A549 (cell line): Measurements from ENCODE around the gene CACNA1E. TPM values are rescaled to one million over a fixed set of nuclear protein-coding genes. Genes with fewer than 3 reads are reported as not detected.

Experiments
- ATAC-seq, 2 experiments: fragments of 200-7000 bp in 1 of 2; fragments of >200 bp in 1 of 2; cut with Nextera tagmentation in 1 of 2; cut with Tn5 transposase in 1 of 2; 3 replicates each; pipeline versions ENCODE4 v1.8.0 to v1.9.1; 2018 to 2020; ENCODE audit warnings: mild to moderate bottlenecking in 1 of 2, moderate library complexity in 1 of 2
- CTCF ChIA-PET: fragments of 300-600 bp; sonication (Branson Sonifier 250); formaldehyde crosslinking; extraction: SDS; loops from one replicate; lab custom pipeline; 2021; ENCODE audit warnings: antibody characterized with exemption, inconsistent platforms; lab: Yijun Ruan, JAX
- POLR2A ChIA-PET: fragments of 350-600 bp; formaldehyde crosslinking; extraction: SDS; loops from one replicate; lab custom pipeline; 2021; ENCODE audit warnings: antibody characterized with exemption, inconsistent platforms; lab: Yijun Ruan, JAX
- DNase-seq, 2 experiments: peaks; one replicate each; pipeline versions ENCODE4 v3.0.0 to v3.0.0-alpha.2; 2011 to 2016; ENCODE audit warnings: low read depth in 1 of 2, low spot score in 1 of 2
- FAIRE-seq: peaks from 2 replicates; lab custom pipeline; 2011; peaks lifted over from hg19 to GRCh38; lab: Jason Lieb, UNC
- H3K27ac ChIP-seq, 2 experiments: fragments of >200 bp; sonication (Bioruptor Twin); formaldehyde crosslinking; 3 replicates each; pipeline ENCODE4 v1.5.1; 2016 to 2017
- H3K4me1 ChIP-seq: fragments of >200 bp; sonication (Bioruptor Twin); formaldehyde crosslinking; 3 replicates; pipeline ENCODE4 v1.6.1; 2016
- H3K4me2 ChIP-seq: fragments of >200 bp; sonication (Bioruptor Twin); formaldehyde crosslinking; 3 replicates; pipeline ENCODE4 v1.6.1; 2016
- H3K4me3 ChIP-seq: fragments of >200 bp; sonication (Bioruptor Twin); formaldehyde crosslinking; 3 replicates; pipeline ENCODE4 v1.5.1; 2016
- H3K9me3 ChIP-seq: fragments of >200 bp; sonication (Bioruptor Twin); formaldehyde crosslinking; 3 replicates; pipeline ENCODE4 v1.6.1; 2016
- BHLHE40 ChIP-seq: IDR thresholded peaks from 2 replicates; pipeline ENCODE4 v1.6.1; 2012; ENCODE audit warnings: low read depth, low read length, inconsistent platforms
- CBX2 ChIP-seq: fragments of 200-600 bp; sonication (generic); IDR thresholded peaks from 2 replicates; pipeline ENCODE4 v1.6.1; 2016; ENCODE audit warnings: low read depth, mild to moderate bottlenecking, borderline replicate concordance
- CBX8 ChIP-seq: fragments of 200-600 bp; sonication (generic); IDR thresholded peaks from 2 replicates; pipeline ENCODE4 v1.6.1; 2016
- E2F6 ChIP-seq: IDR thresholded peaks from 2 replicates; pipeline ENCODE4 v1.6.1; 2012; ENCODE audit warnings: low read depth, borderline replicate concordance
- EHF ChIP-seq: fragments of 250-450 bp; sonication (Bioruptor Pico); IDR thresholded peaks from 2 replicates; pipeline ENCODE4 v1.5.0; 2020; ENCODE audit warnings: mild to moderate bottlenecking
- EHMT2 ChIP-seq: fragments of 200-600 bp; sonication (generic); IDR thresholded peaks from 2 replicates; pipeline ENCODE4 v1.6.1; 2016; ENCODE audit warnings: antibody characterized with exemption, low read depth, mild to moderate bottlenecking, moderate library complexity
- FOSB ChIP-seq: fragments of 250-450 bp; sonication (Bioruptor Pico); IDR thresholded peaks from 2 replicates; pipeline ENCODE4 v1.5.0; 2020; ENCODE audit warnings: mild to moderate bottlenecking, moderate library complexity
- HDAC2 ChIP-seq: fragments of 200-600 bp; sonication (generic); IDR thresholded peaks from 2 replicates; pipeline ENCODE4 v1.6.1; 2016
- HEYL ChIP-seq: fragments of 250-450 bp; sonication (Bioruptor Pico); IDR thresholded peaks from 2 replicates; pipeline ENCODE4 v1.8.0; 2021; ENCODE audit warnings: mild to moderate bottlenecking, moderate library complexity
- JUNB ChIP-seq: fragments of >200 bp; sonication (Bioruptor Twin); formaldehyde crosslinking; IDR thresholded peaks from 2 replicates; pipeline ENCODE4 v1.6.1; 2016
- KDM5A ChIP-seq: fragments of 200-600 bp; sonication (generic); IDR thresholded peaks from 2 replicates; pipeline ENCODE4 v1.6.1; 2016; ENCODE audit warnings: antibody characterized with exemption, mild to moderate bottlenecking
- MAFK ChIP-seq: fragments of 450-650 bp; IDR thresholded peaks from 2 replicates; pipeline ENCODE4 v1.6.1; 2014; ENCODE audit not compliant: partially characterized antibody
- MAZ ChIP-seq: fragments of 150-350 bp; IDR thresholded peaks from 2 replicates; pipeline ENCODE4 v1.6.1; 2014; ENCODE audit warnings: antibody characterized with exemption, low read depth, low read length, borderline replicate concordance
- NR3C1 ChIP-seq: fragments of >200 bp; sonication (Bioruptor Twin); formaldehyde crosslinking; IDR thresholded peaks from 3 replicates; pipeline ENCODE4 v1.6.1; 2017
- POLR2AphosphoS2 ChIP-seq: conservative IDR thresholded peaks from 2 replicates; pipeline ENCODE4 v1.6.1; 2012; ENCODE audit warnings: low read length, improper control_type of control experiment, inconsistent platforms
- RAD21 ChIP-seq, 2 experiments: fragments of >200 bp in 1 of 2; sonication (Bioruptor Twin) in 1 of 2; formaldehyde crosslinking in 1 of 2; IDR thresholded peaks in 1 of 2; conservative IDR thresholded peaks in 1 of 2; 2 replicates in 1 of 2; 3 replicates in 1 of 2; pipeline ENCODE4 v1.6.1; 2012 to 2018; ENCODE audit warnings: inconsistent platforms in 1 of 2
- RFX5 ChIP-seq: fragments of 450-650 bp; IDR thresholded peaks from 2 replicates; pipeline ENCODE4 v1.7.1; 2014; ENCODE audit warnings: antibody characterized with exemption, mild to moderate bottlenecking, moderate library complexity
- SMC3 ChIP-seq: fragments of >200 bp; sonication (Bioruptor Twin); formaldehyde crosslinking; IDR thresholded peaks from 3 replicates; pipeline ENCODE4 v1.6.1; 2018; ENCODE audit warnings: inconsistent platforms
- ZFP36 ChIP-seq: fragments of 450-650 bp; IDR thresholded peaks from 2 replicates; pipeline ENCODE4 v1.6.1; 2014; ENCODE audit warnings: borderline replicate concordance; ENCODE audit not compliant: partially characterized antibody
- ZNF302 ChIP-seq: fragments of 250-450 bp; sonication (Bioruptor Pico); IDR thresholded peaks from 2 replicates; pipeline ENCODE4 v1.9.0; 2021; ENCODE audit warnings: inconsistent platforms, mild to moderate bottlenecking, moderate library complexity
- ZSCAN20 ChIP-seq: fragments of 250-450 bp; sonication (Bioruptor Pico); IDR thresholded peaks from 2 replicates; pipeline ENCODE4 v1.8.0; 2022; ENCODE audit warnings: mild to moderate bottlenecking, moderate library complexity
- WGBS: methylation state at CpG from one replicate; pipeline ENCODE4 v1.1.6; 2017; ENCODE audit errors: missing lambda C conversion rate; 5-methylcytosine and 5-hydroxymethylcytosine counted together
- polyA plus RNA-seq, 4 experiments: library from polyadenylated mRNA; depleted of rRNA in 3 of 4; stranded (reverse); fragments of >200 nt; fragmentation: RNase III in 1 of 4; extraction: RNeasy Plus Mini Kit Qiagen cat#74134 plus additional on column Dnase treatment in 1 of 4; gene quantifications; 2 replicates in 3 of 4; 3 replicates in 1 of 4; pipeline ENCODE4 v1.2.3, GENCODE V29; 2011 to 2017
- TF ChIP-seq, protein P1 (sequence below): fragments of >200 bp; sonication (Bioruptor Twin); formaldehyde crosslinking; IDR thresholded peaks from 2 replicates; pipeline ENCODE4 v1.6.1; 2016
- TF ChIP-seq, protein P2 (sequence below): IDR thresholded peaks from 2 replicates; pipeline ENCODE4 v1.6.1; 2012
- TF ChIP-seq, protein P3 (sequence below): fragments of 250-450 bp; sonication (Bioruptor Pico); IDR thresholded peaks from 2 replicates; pipeline ENCODE4 v1.5.0; 2020; ENCODE audit warnings: low read depth, mild to moderate bottlenecking, moderate library complexity

CACNA1E gene
- polyA plus RNA-seq, 2 of the 4 experiments (the other 2 are of a cell fraction): 0.01 TPM; not detected in 1

- TF ChIP-seq EHF: no peak
- no peak for TF ChIP-seq E2F6
- TF ChIP-seq BHLHE40: no peak
- no peak for TF ChIP-seq JUNB
- TF ChIP-seq ZNF302: no peak
- TF ChIP-seq RFX5: no peak
- no peak for TF ChIP-seq CBX8
- TF ChIP-seq ZFP36: no peak
- no peak for TF ChIP-seq POLR2AphosphoS2
- no peak for TF ChIP-seq RAD21 (conservative IDR thresholded peaks at IDR 0.05 in 1 of 2, IDR thresholded peaks at IDR 0.05 in 1 of 2)
- TF ChIP-seq KDM5A: no peak
- TF ChIP-seq MAZ: no peak
- TF ChIP-seq, protein P1, sequence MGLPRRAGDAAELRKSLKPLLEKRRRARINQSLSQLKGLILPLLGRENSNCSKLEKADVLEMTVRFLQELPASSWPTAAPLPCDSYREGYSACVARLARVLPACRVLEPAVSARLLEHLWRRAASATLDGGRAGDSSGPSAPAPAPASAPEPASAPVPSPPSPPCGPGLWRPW: no peak
- TF ChIP-seq MAFK: no peak
- no peak for TF ChIP-seq HDAC2
- DNase-seq: no peak
- no peak overlapping the region for H3K4me2 ChIP-seq
- no peak overlapping the region for H3K4me3 ChIP-seq
- no peak for ATAC-seq
- no peak overlapping the region for H3K27ac ChIP-seq
- H3K9me3 ChIP-seq: no peaks in the 10 kb centered on the region
- CTCF ChIA-PET: interaction anchor here (0.9 to 3.9 kb wide), 3 partner anchors 9 to 558 kb away, joined by 3 to 22 read pairs (median 4); no protein-coding TSS in a partner anchor
- FAIRE-seq: no peak
- WGBS: 2% methylated on average over 3 of the region's 3 CpGs
- POLR2A ChIA-PET: no interaction called here
- H3K4me1 ChIP-seq: no peaks in the 10 kb centered on the region
Observed at GRCh38 chr1:181493166-181493565, 9.8 kb downstream of the CACNA1E start.

DNA sequence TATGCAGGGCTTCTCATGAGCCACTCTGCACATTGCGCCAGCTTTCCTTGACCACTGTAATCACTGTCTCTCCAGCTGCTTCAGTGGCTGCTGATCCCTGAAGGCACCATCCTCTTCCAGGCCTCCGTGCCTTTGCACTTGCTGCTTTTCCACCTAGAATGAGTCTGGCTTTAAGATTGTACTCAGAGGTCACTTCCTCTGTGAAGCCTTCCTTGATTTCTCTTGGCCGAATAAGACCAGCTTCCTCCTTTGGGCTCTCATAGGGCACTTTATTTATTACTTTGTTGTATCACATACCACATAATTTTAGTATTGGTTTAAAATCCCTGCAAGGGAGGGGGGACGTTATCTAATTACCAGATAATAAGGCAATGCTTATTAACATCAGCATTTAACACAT lies 10.6 kb downstream of the CACNA1E start:
- DNase-seq (no peak), FAIRE-seq (no peak), ATAC-seq (no peak)
- no peak overlapping the region for H3K27ac ChIP-seq
- no peak for TF ChIP-seq FOSB
- no peak for TF ChIP-seq NR3C1
- peak; percentile 30 for TF ChIP-seq ZFP36
- no peaks in the 10 kb centered on the region for H3K9me3 ChIP-seq
- WGBS: 38% methylated on average over 4 of the region's 4 CpGs
- H3K4me3 ChIP-seq: no peak overlapping the region
- H3K4me1 ChIP-seq: no peaks in the 10 kb centered on the region
- ChIA-PET POLR2A (no interaction called here), CTCF (interaction anchor here (0.9 to 3.9 kb wide), 4 partner anchors 8 to 557 kb away, joined by 3 to 22 read pairs (median 4); no protein-coding TSS in a partner anchor)
- H3K4me2 ChIP-seq: no peak overlapping the region

GRCh38 chr1:181496759-181497158 lies 13.4 kb downstream of the CACNA1E start:
- WGBS: 0% methylated on average over 1 of the region's 1 CpG

DNA sequence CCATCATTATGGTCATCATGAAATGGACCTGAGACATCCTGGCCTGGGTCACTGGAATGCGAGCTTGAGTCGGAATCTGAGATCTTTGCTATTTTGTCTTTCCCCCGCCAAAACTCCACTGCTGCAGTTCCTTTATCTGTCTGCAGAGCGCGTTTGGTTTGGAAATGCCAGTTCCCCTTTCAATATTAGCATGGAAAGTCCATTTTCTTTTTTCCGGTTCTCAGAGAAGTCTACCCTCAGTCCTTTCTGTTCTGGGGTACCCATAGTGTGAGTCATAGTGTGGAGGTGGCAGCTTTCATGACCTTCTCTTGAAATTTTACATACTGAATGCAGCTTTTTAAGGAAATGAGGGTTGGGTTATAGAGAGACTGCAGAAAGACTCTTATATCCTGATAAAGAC lies 14.6 kb downstream of the CACNA1E start:
- H3K4me1 ChIP-seq: no peaks in the 10 kb centered on the region
- CTCF ChIA-PET: interaction anchor here (1.4 kb wide), 1 partner anchor 439 kb away, joined by 3 read pairs; no protein-coding TSS in a partner anchor
- H3K27ac ChIP-seq: no peak overlapping the region
- ATAC-seq: 0 out of 6 replicates have a peak, but pooled peaks of 1 of the 2 experiments have one; percentile 26
- DNase-seq: no peak
- FAIRE-seq: no peak
- POLR2A ChIA-PET: no interaction called here
- H3K4me2 ChIP-seq: no peak overlapping the region
- TF ChIP-seq JUNB (no peak), ZSCAN20 (CRISPR knock-in tag) (no peak), HEYL (no peak), EHMT2 (no peak), SMC3 (no peak), POLR2AphosphoS2 (no peak), CBX8 (no peak)
- TF ChIP-seq, protein P2, sequence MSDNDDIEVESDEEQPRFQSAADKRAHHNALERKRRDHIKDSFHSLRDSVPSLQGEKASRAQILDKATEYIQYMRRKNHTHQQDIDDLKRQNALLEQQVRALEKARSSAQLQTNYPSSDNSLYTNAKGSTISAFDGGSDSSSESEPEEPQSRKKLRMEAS: no peak
- TF ChIP-seq, protein P3, sequence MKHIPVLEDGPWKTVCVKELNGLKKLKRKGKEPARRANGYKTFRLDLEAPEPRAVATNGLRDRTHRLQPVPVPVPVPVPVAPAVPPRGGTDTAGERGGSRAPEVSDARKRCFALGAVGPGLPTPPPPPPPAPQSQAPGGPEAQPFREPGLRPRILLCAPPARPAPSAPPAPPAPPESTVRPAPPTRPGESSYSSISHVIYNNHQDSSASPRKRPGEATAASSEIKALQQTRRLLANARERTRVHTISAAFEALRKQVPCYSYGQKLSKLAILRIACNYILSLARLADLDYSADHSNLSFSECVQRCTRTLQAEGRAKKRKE: no peak
- no peak overlapping the region for H3K4me3 ChIP-seq
- 21% methylated on average over 6 of the region's 6 CpGs for WGBS
- no peaks in the 10 kb centered on the region for H3K9me3 ChIP-seq

More at GRCh38 chr1:181496759-181497158, 13.4 kb downstream of the CACNA1E start:
- FAIRE-seq: no peak
- no peak overlapping the region for H3K4me3 ChIP-seq
- no peak for DNase-seq
- POLR2A ChIA-PET: no interaction called here
- CTCF ChIA-PET: interaction anchor here (1.6 kb wide), 1 partner anchor 307 kb away, joined by 4 read pairs; no protein-coding TSS in a partner anchor
- no peaks in the 10 kb centered on the region for H3K9me3 ChIP-seq
- TF ChIP-seq JUNB: no peak
- TF ChIP-seq CBX2: no peak
- H3K27ac ChIP-seq: no peak overlapping the region
- no peak for ATAC-seq
- no peak overlapping the region for H3K4me2 ChIP-seq
- H3K4me1 ChIP-seq: no peaks in the 10 kb centered on the region
